ENCODE results near the gene HOXB1. TPM values are rescaled to one million over a fixed set of nuclear protein-coding genes. Genes with fewer than 3 reads are reported as not detected.
A peak's percentile ranks its signal among the peaks of the same experiment; 100 is the strongest.

HOXB1 gene
- total RNA-seq = not detected
- not detected for polyA plus RNA-seq
- total RNA-seq = 0 to 0.09 (median 0) reads per million in 6 experiments

DNA sequence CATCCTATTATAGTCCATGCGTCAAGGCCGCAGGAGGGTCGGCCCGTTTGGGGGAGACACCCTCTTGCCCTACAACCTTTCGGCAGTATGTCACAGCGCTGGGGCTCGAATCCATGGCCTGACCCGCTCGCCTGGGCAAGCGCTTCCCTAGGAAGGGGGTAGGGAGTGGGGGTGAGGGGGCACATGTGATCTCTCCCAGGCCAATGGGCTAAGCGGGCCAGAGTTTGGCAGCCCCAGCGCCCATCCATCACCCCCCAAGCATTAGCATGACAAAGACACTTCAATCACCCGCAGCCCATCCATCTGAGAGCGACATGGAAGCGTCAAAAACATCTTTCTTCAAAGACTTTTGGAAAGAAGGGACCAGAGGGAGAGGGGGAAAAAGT, at the start of gene HOXB1:
Gene HOXB1 (minus strand): TSS at position 125 of the 386 bp plus-strand sequence. CDS start 107 bp downstream, at position 18.
- Mint-ChIP-seq H3K36me3 (no peaks in the 10 kb centered on the region), H3K27ac (no peak within 1 kb of the TSS), H3K4me3 (no peak within 1 kb of the TSS), H3K9me3 (peaks cover 0 to 2% (median 0%) of the 10 kb centered on the region in 9 donors), H3K27me3 (peaks cover 9 to 18% (median 12%) of the 10 kb centered on the region in 5 donors), H3K4me1 (peaks cover 2 to 14% (median 10%) of the 10 kb centered on the region in 4 donors)
- POLR2A ChIA-PET = interaction anchor here (0.5 kb wide), 1 partner anchor 11 kb away, joined by 7 read pairs; no protein-coding TSS in a partner anchor
- DNase-seq (no peak), ATAC-seq (no peak)

DNA sequence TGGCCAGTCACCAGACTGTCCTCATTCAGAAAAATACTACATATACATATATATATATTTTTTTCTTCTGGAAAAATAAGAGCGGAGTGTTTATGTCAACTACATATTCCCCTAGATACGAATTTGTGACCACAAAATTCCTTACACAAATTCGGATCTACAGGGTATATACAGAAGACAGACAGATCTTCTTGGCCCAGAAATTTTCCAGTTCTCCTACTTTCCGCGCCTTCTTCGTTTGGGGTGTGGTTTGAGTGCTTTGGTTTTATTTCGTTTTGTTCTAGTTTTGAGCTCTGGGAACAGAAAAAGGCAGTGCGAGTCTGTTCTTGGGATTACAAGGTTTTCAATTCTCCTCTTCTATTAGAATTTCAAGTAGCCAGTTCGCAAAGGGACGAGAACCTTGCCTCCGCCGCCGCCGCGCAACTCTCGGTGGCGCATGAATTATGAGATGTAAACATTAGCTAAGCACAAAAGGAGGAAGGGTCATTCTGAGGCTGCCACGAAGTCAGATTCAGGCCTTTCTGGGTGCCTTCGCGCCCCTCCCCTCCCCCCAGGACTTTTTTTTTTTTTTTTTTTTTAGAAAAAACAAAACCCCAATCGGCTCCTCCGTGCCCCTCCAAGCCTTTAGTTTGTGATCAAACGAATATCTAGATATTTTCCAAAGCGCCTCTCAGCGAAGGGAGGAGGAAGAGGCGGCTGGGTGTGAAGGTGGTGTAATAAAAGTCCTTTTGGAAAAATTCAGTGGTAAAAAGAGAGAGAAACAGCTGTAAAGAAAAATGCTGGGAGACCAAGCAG, 49.1 kb upstream of the HOXB1 start:
- H3K9me3 Mint-ChIP-seq = no peaks in the 10 kb centered on the region
- no peak overlapping the region for H3K27ac Mint-ChIP-seq
- DNase-seq (no peak), ATAC-seq (no peak)
- H3K4me1 Mint-ChIP-seq = peaks cover 13 to 62% (median 45%) of the 10 kb centered on the region in 4 donors
- POLR2A ChIA-PET = interaction anchor here (0.6 to 0.7 kb wide), 2 partner anchors 34 to 128 kb away, joined by 3 to 4 read pairs; no protein-coding TSS in a partner anchor
- peak overlapping the region in 9 of 10 donors; percentile 53 to 96 (median 87) for H3K4me3 Mint-ChIP-seq
- H3K27me3 Mint-ChIP-seq = peaks cover 41 to 76% (median 60%) of the 10 kb centered on the region in 5 donors
- H3K36me3 Mint-ChIP-seq = peaks cover 0 to 2% (median 0%) of the 10 kb centered on the region in 3 donors

DNA sequence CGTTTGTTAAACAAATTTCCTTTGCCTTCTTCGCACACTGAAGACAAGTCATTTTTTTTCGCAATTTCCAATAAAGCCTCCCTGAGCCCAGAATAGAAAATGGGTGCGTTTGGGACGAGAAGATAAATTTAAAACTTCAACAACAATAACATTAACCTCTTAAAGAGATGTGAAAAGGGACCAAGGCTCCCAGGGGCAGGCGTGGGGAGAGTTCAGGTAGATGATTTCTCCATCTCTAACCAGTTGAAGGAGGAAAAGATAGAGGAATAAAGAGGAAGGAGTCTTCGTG, 48.6 kb upstream of the HOXB1 start:
- peaks cover 39 to 70% (median 55%) of the 10 kb centered on the region in 5 donors for H3K27me3 Mint-ChIP-seq
- DNase-seq (no peak), ATAC-seq (no peak)
- no peaks in the 10 kb centered on the region for H3K9me3 Mint-ChIP-seq
- peaks cover 11 to 62% (median 42%) of the 10 kb centered on the region in 4 donors for H3K4me1 Mint-ChIP-seq
- no peaks in the 10 kb centered on the region for H3K36me3 Mint-ChIP-seq
- POLR2A ChIA-PET = interaction anchor here (0.9 kb wide), 1 partner anchor 38 kb away, joined by 6 read pairs; no protein-coding TSS in a partner anchor
- peak overlapping the region; percentile 86 to 96 (median 90) for H3K4me3 Mint-ChIP-seq
- peak overlapping the region in 1 of 10 donors; percentile 53 for H3K27ac Mint-ChIP-seq

DNA sequence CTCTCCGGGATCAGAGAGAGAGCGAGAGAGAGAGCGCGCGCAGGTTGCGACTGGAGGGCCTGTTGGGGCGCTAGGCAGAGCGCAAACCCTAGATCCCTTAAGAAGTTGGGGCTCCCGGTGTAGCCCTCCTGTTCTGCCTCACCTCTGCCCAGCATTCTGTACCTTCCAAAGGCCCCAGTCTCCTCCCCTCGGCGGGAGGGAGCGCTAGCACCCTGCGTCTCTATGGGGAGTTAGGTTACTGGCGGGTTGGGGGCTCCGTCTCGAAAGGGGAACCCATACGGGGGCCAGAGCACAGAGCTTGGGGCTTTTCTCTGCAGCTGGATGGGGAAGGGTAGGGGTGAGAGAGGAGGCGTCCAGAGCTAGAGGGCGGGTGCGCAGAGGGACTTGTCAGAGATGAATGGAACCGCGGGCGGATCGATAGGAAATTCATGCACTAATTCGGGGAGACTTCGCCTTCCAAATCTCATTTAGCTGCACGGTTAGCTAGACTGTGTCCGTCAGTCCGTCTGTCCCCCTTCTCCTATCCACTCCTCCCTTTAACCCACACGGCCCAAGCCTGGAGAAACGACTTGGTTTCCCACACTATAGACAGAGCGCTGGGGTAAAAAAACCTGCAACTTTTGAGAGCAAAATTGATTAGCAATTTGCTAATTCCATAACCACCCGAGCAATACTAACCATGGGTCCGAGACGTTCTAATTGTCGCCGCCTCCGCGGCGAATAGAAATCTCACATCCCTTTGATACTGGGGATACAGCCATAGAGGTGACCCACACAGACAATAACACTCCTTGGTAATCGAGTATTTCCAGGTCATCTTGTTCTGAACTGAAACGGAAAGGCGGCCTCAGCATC, 48.0 kb upstream of the HOXB1 start:
- no peaks in the 10 kb centered on the region for H3K9me3 Mint-ChIP-seq
- H3K4me1 Mint-ChIP-seq = peaks cover 11 to 60% (median 42%) of the 10 kb centered on the region in 4 donors
- POLR2A ChIA-PET = interaction anchor here (0.9 to 2.2 kb wide), 4 partner anchors 8 to 37 kb away, joined by 3 to 9 read pairs (median 6); partner anchors contain the start of gene HOXB5
- DNase-seq (no peak), ATAC-seq (peak; percentile 58 to 59)
- H3K27ac Mint-ChIP-seq = peak overlapping the region in 9 of 10 donors; percentile 34 to 91 (median 72)
- peak overlapping the region; percentile 86 to 96 (median 90) for H3K4me3 Mint-ChIP-seq
- H3K27me3 Mint-ChIP-seq = peaks cover 39 to 66% (median 54%) of the 10 kb centered on the region in 5 donors
- no peaks in the 10 kb centered on the region for H3K36me3 Mint-ChIP-seq

DNA sequence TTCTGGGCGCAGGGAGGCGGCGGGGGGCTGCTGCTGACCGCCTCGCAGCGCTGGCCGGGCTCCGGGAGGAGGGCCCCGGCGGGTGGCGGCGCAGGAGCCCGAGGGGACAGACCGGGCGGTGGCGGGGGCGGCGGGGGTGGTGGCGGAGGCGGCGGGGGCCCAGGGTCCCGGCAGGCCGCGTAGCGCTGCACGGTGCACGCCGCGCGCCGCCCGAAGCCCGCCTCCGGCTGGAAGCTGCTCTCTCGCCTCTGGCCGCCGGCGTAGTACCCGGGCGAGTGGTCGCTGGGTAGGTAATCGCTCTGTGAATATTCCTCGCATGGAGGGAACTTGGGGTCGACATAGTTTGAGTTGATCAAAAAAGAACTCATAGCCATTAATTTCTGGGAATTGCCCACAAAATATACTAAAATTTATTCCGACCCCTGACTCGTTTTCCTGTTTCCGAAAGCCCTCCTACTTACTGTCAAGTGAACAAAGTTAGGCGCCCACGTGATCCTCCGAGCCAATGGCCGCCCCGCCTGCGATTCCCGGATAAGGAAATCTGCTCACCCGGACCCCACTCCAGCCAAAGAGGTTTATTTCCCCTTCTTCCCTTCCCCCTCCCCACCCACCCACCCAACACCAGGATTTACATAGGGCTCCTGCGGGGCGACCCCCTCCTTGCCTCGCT, 47.3 kb upstream of the HOXB1 start, which contains the start of gene HOXB4:
Gene HOXB4 (minus strand): TSS at position 405 of the 670 bp plus-strand sequence. CDS start 31 bp downstream, at position 374.
- POLR2A ChIA-PET = interaction anchor here (0.9 to 2.2 kb wide), 5 partner anchors 9 to 36 kb away, joined by 3 to 9 read pairs (median 5); partner anchors contain the start of gene HOXB5
- no peaks in the 10 kb centered on the region for H3K9me3 Mint-ChIP-seq
- peak within 1 kb of the TSS; percentile 43 to 91 (median 80) for H3K27ac Mint-ChIP-seq
- H3K36me3 Mint-ChIP-seq = no peaks in the 10 kb centered on the region
- H3K27me3 Mint-ChIP-seq = peaks cover 36 to 59% (median 54%) of the 10 kb centered on the region in 5 donors
- H3K4me1 Mint-ChIP-seq = peaks cover 11 to 65% (median 43%) of the 10 kb centered on the region in 4 donors
- peak within 1 kb of the TSS; percentile 86 to 96 (median 90) for H3K4me3 Mint-ChIP-seq
- DNase-seq (peak; percentile 34 to 80 (median 56)), ATAC-seq (peak; percentile 77 to 78)

DNA sequence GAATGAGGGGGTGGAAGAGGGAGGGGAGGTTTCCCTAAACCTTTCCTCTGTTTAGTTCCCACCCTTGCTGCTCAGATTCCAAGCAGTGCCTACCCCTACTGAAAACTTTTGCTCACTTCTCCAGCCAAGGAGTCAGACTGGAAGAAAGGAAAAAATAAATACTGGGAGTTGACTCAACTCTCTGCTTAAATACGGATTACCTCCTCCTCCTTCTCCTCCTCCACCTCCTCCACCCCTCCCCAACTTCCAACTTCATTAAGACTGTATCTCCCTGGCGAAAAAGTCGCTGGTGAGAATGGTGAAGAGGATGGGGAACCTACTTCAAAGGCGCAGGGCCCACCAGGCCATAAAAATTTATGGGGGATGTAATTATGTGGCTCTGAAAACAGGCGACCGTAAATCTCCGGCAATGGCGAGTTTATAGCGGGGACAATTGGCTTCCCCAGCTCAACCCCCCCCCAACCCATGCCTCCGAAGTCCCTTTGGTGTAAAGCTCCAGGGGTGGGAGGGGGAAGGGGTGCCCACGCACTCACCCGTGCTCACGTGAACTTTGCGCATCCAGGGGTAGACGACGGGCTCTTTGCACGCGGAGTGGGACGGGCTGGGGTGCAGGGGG, 46.6 kb upstream of the HOXB1 start:
- peak overlapping the region in 4 of 10 donors; percentile 56 to 73 (median 60) for H3K27ac Mint-ChIP-seq
- peaks cover 11 to 62% (median 41%) of the 10 kb centered on the region in 4 donors for H3K4me1 Mint-ChIP-seq
- DNase-seq (no peak), ATAC-seq (peak; percentile 22 to 38)
- H3K4me3 Mint-ChIP-seq = peak overlapping the region; percentile 55 to 87 (median 83)
- POLR2A ChIA-PET = interaction anchor here (1.0 to 2.2 kb wide), 4 partner anchors 9 to 34 kb away, joined by 3 to 9 read pairs (median 4); no protein-coding TSS in a partner anchor
- no peaks in the 10 kb centered on the region for H3K9me3 Mint-ChIP-seq
- H3K27me3 Mint-ChIP-seq = peaks cover 31 to 52% (median 48%) of the 10 kb centered on the region in 5 donors
- H3K36me3 Mint-ChIP-seq = no peaks in the 10 kb centered on the region

DNA sequence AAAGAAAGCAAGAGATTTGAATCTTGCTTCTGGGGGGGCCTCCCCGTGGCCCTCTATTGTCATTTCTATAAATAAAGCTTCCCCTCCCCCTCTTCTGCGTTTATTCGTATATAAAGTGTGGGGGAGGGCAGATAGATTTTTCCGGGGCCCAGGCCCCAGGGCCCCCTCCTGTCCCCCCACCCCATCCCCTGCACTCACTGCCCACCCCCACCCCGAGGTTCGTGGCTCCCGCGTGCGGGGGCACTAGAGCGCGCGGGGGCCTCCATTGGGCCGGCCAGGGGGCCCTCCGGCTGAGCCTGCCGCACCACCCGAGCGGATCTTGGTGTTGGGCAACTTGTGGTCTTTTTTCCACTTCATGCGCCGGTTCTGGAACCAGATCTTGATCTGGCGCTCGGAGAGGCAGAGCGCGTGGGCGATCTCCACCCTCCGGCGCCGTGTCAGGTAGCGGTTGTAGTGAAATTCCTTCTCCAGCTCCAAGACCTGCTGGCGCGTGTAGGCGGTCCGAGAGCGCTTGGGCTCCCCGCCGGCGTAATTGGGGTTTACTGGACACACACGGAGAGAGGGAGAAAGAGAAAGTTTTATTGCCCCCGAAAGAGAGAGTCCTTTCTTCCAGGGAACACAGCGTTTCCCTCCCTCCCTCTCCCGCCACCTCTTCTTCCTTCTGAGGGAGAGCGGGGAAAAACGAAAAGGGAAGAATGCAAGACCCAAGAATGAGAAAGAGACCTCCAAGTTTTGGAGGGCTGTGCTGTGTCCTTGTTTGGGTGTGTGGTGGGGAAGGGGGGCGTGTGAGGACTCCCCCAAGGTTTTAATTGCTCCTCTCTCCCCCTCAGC, 45.9 kb upstream of the HOXB1 start:
- POLR2A ChIA-PET = interaction anchor here (1.0 to 2.2 kb wide), 2 partner anchors 20 to 30 kb away, joined by 3 to 9 read pairs; no protein-coding TSS in a partner anchor
- ATAC-seq = no peak
- no peaks in the 10 kb centered on the region for H3K36me3 Mint-ChIP-seq
- peak overlapping the region in 2 of 10 donors; percentile 51 to 70 for H3K27ac Mint-ChIP-seq
- no peaks in the 10 kb centered on the region for H3K9me3 Mint-ChIP-seq
- DNase-seq = no peak
- H3K27me3 Mint-ChIP-seq = peaks cover 28 to 45% (median 44%) of the 10 kb centered on the region in 5 donors
- peaks cover 11 to 58% (median 38%) of the 10 kb centered on the region in 4 donors for H3K4me1 Mint-ChIP-seq
- peak overlapping the region; percentile 59 to 87 (median 83) for H3K4me3 Mint-ChIP-seq

DNA sequence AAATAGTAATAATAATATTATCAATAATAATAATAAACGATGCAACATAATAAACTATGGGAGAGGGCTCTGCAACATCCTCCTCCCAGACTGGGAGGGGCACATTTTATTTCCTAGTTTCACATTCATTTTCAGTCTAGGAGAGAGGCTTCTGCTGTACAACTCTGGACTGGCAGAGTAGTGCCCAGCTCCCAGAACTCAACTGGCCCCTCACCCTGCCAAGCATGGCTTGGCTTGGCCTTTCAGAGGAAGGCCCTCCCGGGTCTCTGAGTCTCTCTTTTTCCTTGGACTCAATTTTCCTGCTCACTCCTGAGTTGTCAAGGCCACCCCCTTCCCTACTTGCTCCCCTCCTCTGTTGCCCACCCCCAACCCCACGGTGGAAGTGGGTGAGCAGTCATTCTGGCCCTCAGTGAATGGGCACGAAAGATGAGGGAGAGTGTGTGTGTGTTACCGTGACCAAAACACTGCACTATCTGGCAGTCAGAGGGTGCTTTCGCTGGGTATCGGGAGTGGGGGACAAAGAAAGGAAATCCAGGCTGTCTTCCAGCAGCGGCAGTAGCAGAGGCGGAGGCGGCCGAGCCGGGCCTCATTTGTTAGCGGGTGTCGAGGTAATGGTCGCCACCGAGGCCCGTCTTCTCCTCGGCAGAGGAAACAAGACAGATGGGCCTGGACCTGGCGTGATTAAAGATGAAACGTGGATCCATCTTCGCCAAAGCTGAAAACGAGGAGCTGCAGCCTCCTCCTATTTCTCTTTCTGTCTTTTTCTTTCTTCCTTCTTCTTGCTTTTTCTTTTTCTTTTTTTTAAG, 45.1 kb upstream of the HOXB1 start:
- Mint-ChIP-seq H3K4me3 (peak overlapping the region in 2 of 10 donors; percentile 38 to 52), H3K27me3 (peaks cover 23 to 37% (median 36%) of the 10 kb centered on the region in 5 donors), H3K9me3 (no peaks in the 10 kb centered on the region), H3K36me3 (no peaks in the 10 kb centered on the region), H3K27ac (peak overlapping the region in 2 of 10 donors; percentile 19 to 79), H3K4me1 (peaks cover 11 to 51% (median 31%) of the 10 kb centered on the region in 4 donors)
- ATAC-seq = no peak
- DNase-seq = no peak
- POLR2A ChIA-PET = interaction anchor here (1.5 kb wide), 1 partner anchor 10 kb away, joined by 4 read pairs; no protein-coding TSS in a partner anchor

DNA sequence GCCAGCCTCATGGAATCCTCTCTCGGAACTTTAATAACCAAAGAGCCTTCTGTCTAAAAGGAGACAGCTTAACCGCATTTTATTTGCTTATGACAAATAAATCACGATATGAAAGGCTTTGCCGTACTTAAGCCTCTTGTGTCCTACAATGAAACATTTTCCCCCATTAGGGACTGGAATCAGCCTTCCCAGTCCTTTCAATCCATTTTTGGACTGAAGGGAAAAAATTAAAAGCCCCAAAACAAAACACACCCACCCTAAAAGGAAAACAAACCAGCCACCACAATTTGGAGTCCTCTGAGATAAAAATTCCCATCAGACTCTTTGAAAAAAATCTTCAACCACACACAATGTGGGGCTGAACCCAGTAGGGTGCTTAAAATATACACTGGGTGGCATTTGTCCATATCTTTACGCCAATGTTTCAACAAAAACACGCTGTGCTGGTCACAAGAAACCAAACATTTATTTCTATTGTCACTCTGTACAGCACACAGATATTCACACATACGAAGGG, 44.3 kb upstream of the HOXB1 start:
- ATAC-seq (no peak), DNase-seq (no peak)
- POLR2A ChIA-PET = interaction anchor here (1.1 to 1.5 kb wide), 2 partner anchors 9 to 121 kb away, joined by 3 to 4 read pairs; no protein-coding TSS in a partner anchor
- Mint-ChIP-seq H3K4me3 (no peak overlapping the region), H3K27ac (no peak overlapping the region), H3K27me3 (peaks cover 17 to 29% (median 29%) of the 10 kb centered on the region in 5 donors), H3K9me3 (no peaks in the 10 kb centered on the region), H3K36me3 (no peaks in the 10 kb centered on the region), H3K4me1 (peaks cover 11 to 45% (median 27%) of the 10 kb centered on the region in 4 donors)

Data from naive thymus-derived CD8-positive, alpha-beta T cell (primary cell).